Coronary artery (tissue), 2 donors: ENCODE data around the gene MFSD6.

Source experiments
- DNase-seq: peaks from one replicate; pipeline ENCODE4 v3.0.0-alpha.2; 2017; ENCODE audit warnings: low spot score
- H3K27ac ChIP-seq, 2 donors: fragments of 200-600 bp; sonication (generic); one replicate each; pipeline ENCODE4 v1.5.1; 2016 to 2019
- H3K4me3 ChIP-seq: fragments of 200-600 bp; sonication (generic); 2 replicates; pipeline ENCODE4 v1.5.1; 2016; ENCODE audit warnings: mild to moderate bottlenecking, moderate library complexity
- CTCF ChIP-seq: fragments of 200-600 bp; sonication (generic); IDR thresholded peaks from one replicate; pipeline ENCODE4 v1.5.1; 2019; ENCODE audit warnings: antibody characterized with exemption

MFSD6 gene

GRCh38 chr2:190512539-190513095, 104.5 kb downstream of the MFSD6 start:
- TF ChIP-seq CTCF: no peak

GRCh38 chr2:190513877-190514276, 105.7 kb downstream of the MFSD6 start:
- no peak overlapping the region for H3K4me3 ChIP-seq
- H3K27ac ChIP-seq: no peak overlapping the region
- TF ChIP-seq CTCF: no peak
- DNase-seq: no peak

More at GRCh38 chr2:190512539-190513095, 104.5 kb downstream of the MFSD6 start:
- H3K27ac ChIP-seq: no peak overlapping the region
- no peak overlapping the region for H3K4me3 ChIP-seq
- no peak for DNase-seq

- no peak overlapping the region for H3K27ac ChIP-seq
- H3K4me3 ChIP-seq: no peak overlapping the region
- TF ChIP-seq CTCF: no peak
- DNase-seq: no peak
Measured at GRCh38 chr2:190514676-190515075, 106.5 kb downstream of the MFSD6 start.

DNA sequence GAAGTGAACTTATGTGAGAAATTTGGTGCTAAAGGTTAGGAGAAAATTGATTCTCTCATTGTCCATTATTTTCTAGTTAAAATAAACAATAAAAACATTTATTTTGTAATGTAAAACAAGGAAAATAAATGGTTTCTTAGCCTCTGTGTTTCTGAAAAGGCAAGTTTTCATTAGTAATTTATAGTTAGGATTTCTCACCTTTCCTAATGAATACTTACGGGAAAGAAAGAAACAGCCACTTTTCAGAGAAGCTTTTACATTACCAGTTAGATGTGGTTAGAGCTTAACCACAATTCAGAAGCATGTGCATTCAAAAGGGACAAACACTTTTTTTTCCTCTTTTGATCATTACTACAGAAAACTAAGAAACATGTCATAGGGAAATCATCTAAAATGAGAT, 107.5 kb downstream of the MFSD6 start:
- TF ChIP-seq CTCF: no peak

DNA sequence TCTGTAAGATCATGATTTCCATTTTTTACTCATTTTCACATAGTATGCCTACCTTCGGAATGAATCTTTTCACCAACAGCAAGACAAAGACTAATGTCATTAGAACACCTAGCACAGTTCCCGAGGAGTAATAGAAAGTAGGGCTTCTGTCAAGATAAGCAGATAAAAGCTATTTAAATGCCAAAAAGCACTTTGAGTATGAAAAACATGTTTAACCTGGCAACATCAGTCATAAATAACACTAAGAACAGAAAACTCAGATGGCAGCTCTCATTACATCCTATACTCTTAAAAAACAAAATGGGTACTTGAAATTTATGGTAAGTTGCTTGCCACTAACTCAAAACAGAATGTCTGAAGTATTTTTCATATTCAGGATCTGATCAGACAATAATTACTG, 109.3 kb downstream of the MFSD6 start:
- no peak for DNase-seq
- no peak overlapping the region for H3K27ac ChIP-seq
- H3K4me3 ChIP-seq: no peak overlapping the region
- TF ChIP-seq CTCF: no peak

More for the DNA sequence above, 107.5 kb downstream of the MFSD6 start:
- H3K27ac ChIP-seq: no peak overlapping the region
- no peak for DNase-seq
- H3K4me3 ChIP-seq: no peak overlapping the region

- Histone ChIP-seq H3K4me3 (no peak overlapping the region), H3K27ac (no peak overlapping the region)
- no peak for TF ChIP-seq CTCF
- no peak for DNase-seq
Measured at GRCh38 chr2:190519975-190520767, 112.0 kb downstream of the MFSD6 start.

GRCh38 chr2:190524928-190525327, 116.8 kb downstream of the MFSD6 start:
- Histone ChIP-seq H3K4me3 (no peak overlapping the region), H3K27ac (no peak overlapping the region)
- DNase-seq: no peak
- TF ChIP-seq CTCF: no peak
